SU-DHL-6 (cell line): ENCODE results near the gene ZNF516.

ENCODE experiments used
- EZH2phosphoT487 ChIP-seq: fragments of 200-600 bp; sonication (generic), shearing (Covaris generic); conservative IDR thresholded peaks from 2 replicates; pipeline ENCODE4 v1.6.1; 2018; ENCODE audit warnings: mild to moderate bottlenecking, antibody characterized with exemption, low read length, moderate library complexity, mixed read lengths
- TF ChIP-seq, protein P1 (sequence below): fragments of 200-600 bp; sonication (generic); IDR thresholded peaks from one replicate; pipeline ENCODE4 v1.5.1; 2017; ENCODE audit warnings: antibody characterized with exemption, mild to moderate bottlenecking, low read length, moderate library complexity; ENCODE audit not compliant: insufficient read depth, poor library complexity, severe bottlenecking

DNA sequence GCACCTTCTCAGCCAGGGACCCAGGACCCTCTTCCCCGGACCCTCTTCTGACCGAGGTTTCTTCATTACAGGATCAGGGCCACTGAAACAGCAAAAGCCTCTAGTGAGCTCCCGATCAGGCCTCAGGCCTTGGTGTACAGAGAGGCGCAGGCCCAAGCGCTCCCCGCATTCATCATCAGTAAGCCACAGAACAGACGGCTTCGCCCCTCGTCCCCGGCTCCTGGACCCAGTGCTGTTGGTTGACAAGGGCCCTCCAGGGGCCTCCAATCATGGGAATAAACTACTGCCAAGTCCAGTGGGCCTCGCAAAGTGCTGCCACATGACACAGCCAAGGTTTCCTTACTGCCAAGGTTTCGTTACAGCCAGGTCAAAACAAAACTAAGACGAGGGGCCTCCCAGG, 111.4 kb downstream of the ZNF516 start:
- no peak for TF ChIP-seq EZH2phosphoT487
- TF ChIP-seq, protein P1, sequence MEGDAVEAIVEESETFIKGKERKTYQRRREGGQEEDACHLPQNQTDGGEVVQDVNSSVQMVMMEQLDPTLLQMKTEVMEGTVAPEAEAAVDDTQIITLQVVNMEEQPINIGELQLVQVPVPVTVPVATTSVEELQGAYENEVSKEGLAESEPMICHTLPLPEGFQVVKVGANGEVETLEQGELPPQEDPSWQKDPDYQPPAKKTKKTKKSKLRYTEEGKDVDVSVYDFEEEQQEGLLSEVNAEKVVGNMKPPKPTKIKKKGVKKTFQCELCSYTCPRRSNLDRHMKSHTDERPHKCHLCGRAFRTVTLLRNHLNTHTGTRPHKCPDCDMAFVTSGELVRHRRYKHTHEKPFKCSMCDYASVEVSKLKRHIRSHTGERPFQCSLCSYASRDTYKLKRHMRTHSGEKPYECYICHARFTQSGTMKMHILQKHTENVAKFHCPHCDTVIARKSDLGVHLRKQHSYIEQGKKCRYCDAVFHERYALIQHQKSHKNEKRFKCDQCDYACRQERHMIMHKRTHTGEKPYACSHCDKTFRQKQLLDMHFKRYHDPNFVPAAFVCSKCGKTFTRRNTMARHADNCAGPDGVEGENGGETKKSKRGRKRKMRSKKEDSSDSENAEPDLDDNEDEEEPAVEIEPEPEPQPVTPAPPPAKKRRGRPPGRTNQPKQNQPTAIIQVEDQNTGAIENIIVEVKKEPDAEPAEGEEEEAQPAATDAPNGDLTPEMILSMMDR: no peak
